ENCODE measurements around the gene IFNA10. TPM values are rescaled to one million over a fixed set of nuclear protein-coding genes. Genes with fewer than 3 reads are reported as not detected.

Gene IFNA10
- total and polyA plus RNA-seq, 9 of the 15 experiments (the other 6 are each of a cell fraction or from before 2014, with no cell fraction given) = not detected

- FAIRE-seq (no peak), ATAC-seq (no peak), DNase-seq (ENCODE audit: extremely low read depth in 1 of 4, low spot score in 3 of 4) (no peak)
- no peaks in the 10 kb centered on the region for H3K27me3 ChIP-seq (ENCODE audit: control insufficient read depth in 2 of 2, insufficient read depth in 2 of 2, low read length in 2 of 2)
- POLR2A ChIA-PET = no interaction called here
- in situ Hi-C loops (cut with MboI) = no loop called here
- no peak within 1 kb of the TSS for H3K4me3 ChIP-seq
- intact Hi-C loops (cut with micrococcal nuclease) = no loop called here
- WGBS (ENCODE audit: insufficient coverage, low coverage, missing lambda C conversion rate) = no CpG with 5 or more reads among the region's 2 CpGs
- H3K27ac ChIP-seq (ENCODE audit: extremely low read depth, low read depth, low read length) = no peak within 1 kb of the TSS
- H3K79me2 ChIP-seq (ENCODE audit: control insufficient read depth, insufficient read depth, low read length) = no peaks in the 10 kb centered on the region
- H3K9ac ChIP-seq (ENCODE audit: insufficient read depth in 1 of 2, low read depth in 2 of 2, low read length in 2 of 2) = no peak within 1 kb of the TSS
- H3K9me3 ChIP-seq (replicated peaks; ENCODE audit: control insufficient read depth, insufficient read depth, low read depth, low read length) = no peaks in the 10 kb centered on the region
- H3K36me3 ChIP-seq (ENCODE audit: control insufficient read depth, insufficient read depth, low read length) = no peaks in the 10 kb centered on the region
- H3K4me1 ChIP-seq (replicated peaks in 1 of 2; ENCODE audit: control insufficient read depth in 2 of 2, insufficient read depth in 2 of 2, low read length in 2 of 2) = no peaks in the 10 kb centered on the region
- CTCF ChIA-PET (ENCODE audit: low intra/inter-chr PET ratio) = no interaction called here
- H3K9me1 ChIP-seq (ENCODE audit: control insufficient read depth, insufficient read depth, low read length) = no peaks in the 10 kb centered on the region
- no TSS peak for BruUV-seq (replicated peaks)
- H3K4me2 ChIP-seq (ENCODE audit: insufficient read depth, low read length) = no peak within 1 kb of the TSS
- no peaks in the 10 kb centered on the region for H4K20me1 ChIP-seq (replicated peaks; ENCODE audit: control insufficient read depth, insufficient read depth, low read length)
- H2AFZ ChIP-seq (ENCODE audit: low read depth, low read length) = no peak within 1 kb of the TSS
- TF ChIP-seq TCF15 (CRISPR knock-in tag; IDR thresholded peaks at IDR 0.05) (no peak), GTF2F1 (IDR thresholded peaks at IDR 0.05; ENCODE audit: low read depth, low read length) (no peak), ARID3B (CRISPR knock-in tag; IDR thresholded peaks at IDR 0.05; ENCODE audit: borderline replicate concordance) (no peak), ATF2 (CRISPR knock-in tag; IDR thresholded peaks at IDR 0.05) (no peak), ZEB2 (IDR thresholded peaks at IDR 0.05) (no peak), ZNF217 (CRISPR knock-in tag; IDR thresholded peaks at IDR 0.05) (no peak), PRMT5 (CRISPR knock-in tag; IDR thresholded peaks at IDR 0.05) (no peak), ZC3H11A (IDR thresholded peaks at IDR 0.05; ENCODE audit: low read depth, low read length) (no peak), ZNF609 (CRISPR knock-in tag; IDR thresholded peaks at IDR 0.05; ENCODE audit: borderline replicate concordance) (no peak), SRF (CRISPR knock-in tag; IDR thresholded peaks at IDR 0.05) (no peak), TBP (optimal IDR thresholded peaks at IDR 0.05; ENCODE audit: low read depth, low read length) (no peak), U2AF2 (optimal IDR thresholded peaks at IDR 0.05; ENCODE audit: low read depth, low read length) (no peak), SAFB (IDR thresholded peaks at IDR 0.05; ENCODE audit: borderline replicate concordance, low read depth, low read length) (no peak), SMARCA5 (IDR thresholded peaks at IDR 0.05) (no peak), BRF2 (IDR thresholded peaks at IDR 0.05; ENCODE audit: borderline replicate concordance, insufficient read depth, insufficient read length) (no peak)
These were observed 33.0 kb upstream of the IFNA10 start, which contains the start of gene IFNA14 for GRCh38 chr9:21239911-21240310. Gene IFNA14, minus strand, starts transcription at chr9:21240005. Its CDS starts 70 bp downstream, at chr9:21239935.
